Left lung (tissue), 8 donors: ENCODE data around the gene VPS37B. TPM values are rescaled to one million over a fixed set of nuclear protein-coding genes. Genes with fewer than 3 reads are reported as not detected.

ENCODE experiments used
- polyA plus RNA-seq, 6 donors: library from polyadenylated mRNA; unstranded; fragments of 120-200 nt; gene quantifications; one replicate each; pipeline ENCODE4 v1.2.1, GENCODE V29; 2013; ENCODE audit not compliant: insufficient read length in 6 of 6
- total RNA-seq, 2 donors: library from RNA; stranded (reverse); fragmentation: NEBNext Ultra II Directional; extraction: Animal tissue kit (Norgen Biotek cat#: 25700); gene quantifications; one replicate each; pipeline ENCODE4 v1.2.1, GENCODE V29; 2021
- donor health status: DM: no; HTN: yes; CAD: no.
- donor health status: DM: no; HTN: no; CAD: no.

Gene VPS37B
- total and polyA plus RNA-seq, 8 donors: 23.2 to 35.8 (median 29.7) TPM

Other genes with a start within 250 kb of the VPS37B start
- 1 to 10 TPM; 3.3 to 5.1 TPM for gene HCAR2, start 192.8 kb downstream of the VPS37B start, total RNA-seq
- gene HCAR2, start 192.8 kb downstream of the VPS37B start, polyA plus RNA-seq: under 1 TPM; 0.10 to 0.33 (median 0.19) TPM
- gene HCAR3, start 179.3 kb downstream of the VPS37B start, total RNA-seq: 1 to 10 TPM; 2.1 to 2.8 TPM
- gene HCAR3, start 179.3 kb downstream of the VPS37B start, polyA plus RNA-seq: under 1 TPM in 4 of 6 donors, not detected in 2; 0.07 to 0.17 (median 0.15) TPM
- under 1 TPM; 0.47 to 0.55 TPM for gene HCAR1, start 165.3 kb downstream of the VPS37B start, total RNA-seq
- gene HCAR1, start 165.3 kb downstream of the VPS37B start, polyA plus RNA-seq: under 1 TPM; 0.29 to 0.66 (median 0.57) TPM
- 10 to 100 TPM; 35.7 to 36.5 TPM for gene DENR, start 143.3 kb downstream of the VPS37B start, total RNA-seq
- 100 to 1,000 TPM in 1 of 6 donors, 10 to 100 TPM in 5; 83.4 to 102 (median 93.0) TPM for gene DENR, start 143.3 kb downstream of the VPS37B start, polyA plus RNA-seq
- 1 to 10 TPM in 1 of 2 donors, under 1 TPM in 1; 0.38 to 1.2 TPM for gene CCDC62, start 121.6 kb downstream of the VPS37B start, total RNA-seq
- under 1 TPM; 0.28 to 0.69 (median 0.35) TPM for gene CCDC62, start 121.6 kb downstream of the VPS37B start, polyA plus RNA-seq
- gene HIP1R, start 60.7 kb downstream of the VPS37B start, total RNA-seq: 10 to 100 TPM; 32.0 to 33.1 TPM
- gene HIP1R, start 60.7 kb downstream of the VPS37B start, polyA plus RNA-seq: 10 to 100 TPM; 23.7 to 36.7 (median 29.2) TPM
- 1 to 10 TPM; 4.5 to 7.7 TPM for gene ABCB9, start 70.3 kb upstream of the VPS37B start, total RNA-seq
- 10 to 100 TPM in 1 of 6 donors, 1 to 10 TPM in 5; 8.2 to 11.8 (median 8.7) TPM for gene ABCB9, start 70.3 kb upstream of the VPS37B start, polyA plus RNA-seq
- 10 to 100 TPM; 20.3 to 20.6 TPM for gene OGFOD2, start 79.1 kb upstream of the VPS37B start, total RNA-seq
- 10 to 100 TPM; 14.2 to 20.8 (median 15.9) TPM for gene OGFOD2, start 79.1 kb upstream of the VPS37B start, polyA plus RNA-seq
- gene ARL6IP4, start 84.6 kb upstream of the VPS37B start, total RNA-seq: 100 to 1,000 TPM; 122 to 133 TPM
- 100 to 1,000 TPM; 146 to 198 (median 170) TPM for gene ARL6IP4, start 84.6 kb upstream of the VPS37B start, polyA plus RNA-seq